HepG2 (cell line): ENCODE results near the gene PFKP. TPM values are rescaled to one million over a fixed set of nuclear protein-coding genes. Genes with fewer than 3 reads are reported as not detected.

Experiments
- ATAC-seq: fragments of 200-7000 bp; cut with Tn5 transposase; 3 replicates; pipeline ENCODE4 v1.9.1; 2020; ENCODE audit warnings: mild to moderate bottlenecking, moderate library complexity
- BruUV-seq: library from RNA; stranded (reverse); fragments of 400-500 nt; replicated peaks from 2 replicates; lab custom pipeline; 2021; lab: Mats Ljungman, UMichigan
- CTCF ChIA-PET: fragments of 300-600 bp; formaldehyde crosslinking; extraction: SDS; loops from one replicate; lab custom pipeline; 2021; ENCODE audit warnings: low total read pairs, inconsistent platforms, low intra/inter-chr PET ratio; lab: Yijun Ruan, JAX
- POLR2A ChIA-PET: fragments of 350-600 bp; sonication (Branson Sonifier 250); formaldehyde crosslinking; loops from one replicate; lab custom pipeline; 2020; ENCODE audit warnings: antibody characterized with exemption, inconsistent platforms; lab: Yijun Ruan, JAX
- DNase-seq: peaks from one replicate; pipeline ENCODE4 v3.0.0-alpha.2; 2015; ENCODE audit warnings: low spot score
- FAIRE-seq: peaks from 3 replicates; lab custom pipeline; 2011; peaks lifted over from hg19 to GRCh38; lab: Jason Lieb, UNC
- H2AFZ ChIP-seq: one replicate; pipeline ENCODE4 v1.6.1; 2011; ENCODE audit warnings: low read length, inconsistent platforms
- H3K27ac ChIP-seq: fragments of 300-600 bp; 3 replicates; pipeline ENCODE4 v1.8.0; 2011; ENCODE audit warnings: mixed run types, mild to moderate bottlenecking, mixed read lengths, low read length, inconsistent platforms; ENCODE audit not compliant: insufficient read depth; ENCODE audit errors: extremely low read length
- H3K27me3 ChIP-seq, 2 experiments: fragments of 200-600 bp in 1 of 2; 2 replicates in 1 of 2; 3 replicates in 1 of 2; pipeline versions ENCODE4 v1.6.0 to v1.8.0; 2011; ENCODE audit warnings: low read length in 2 of 2, mild to moderate bottlenecking in 2 of 2, moderate library complexity in 2 of 2, inconsistent platforms in 1 of 2; ENCODE audit not compliant: insufficient read depth in 2 of 2, control insufficient read depth in 1 of 2
- H3K36me3 ChIP-seq, 2 experiments: fragments of 200-600 bp in 1 of 2; replicated peaks in 1 of 2; 2 replicates in 1 of 2; 3 replicates in 1 of 2; pipeline versions ENCODE4 v1.5.1 to v1.8.0; 2011; ENCODE audit warnings: low read length in 2 of 2, inconsistent platforms in 1 of 2; ENCODE audit not compliant: insufficient read depth in 2 of 2, control insufficient read depth in 1 of 2
- H3K4me1 ChIP-seq: 2 replicates; pipeline ENCODE4 v1.5.1; 2012; ENCODE audit warnings: low read length, inconsistent platforms; ENCODE audit not compliant: insufficient read depth
- H3K4me2 ChIP-seq: 2 replicates; pipeline ENCODE4 v1.6.0; 2011; ENCODE audit warnings: low read depth, low read length, inconsistent platforms
- H3K4me3 ChIP-seq, 3 experiments: fragments of 200-600 bp in 1 of 3; sonication (generic), shearing (Covaris generic) in 1 of 3; replicated peaks in 1 of 3; 2 replicates each; pipeline ENCODE4 v1.5.1; 2011 to 2016; ENCODE audit warnings: low read length in 3 of 3, inconsistent platforms in 2 of 3, low read depth in 2 of 3, mild to moderate bottlenecking in 2 of 3, control low read depth in 1 of 3, mixed read lengths in 1 of 3; ENCODE audit not compliant: insufficient read depth in 1 of 3
- H3K79me2 ChIP-seq: one replicate; pipeline ENCODE4 v1.6.1; 2011; ENCODE audit warnings: low read length, inconsistent platforms; ENCODE audit not compliant: insufficient read depth
- H3K9ac ChIP-seq: 2 replicates; pipeline ENCODE4 v1.6.0; 2011; ENCODE audit warnings: mild to moderate bottlenecking, low read depth, low read length, inconsistent platforms; ENCODE audit not compliant: insufficient read depth
- H3K9me3 ChIP-seq: 2 replicates; pipeline ENCODE4 v1.5.1; 2012; ENCODE audit warnings: mild to moderate bottlenecking, low read length
- H4K20me1 ChIP-seq: 2 replicates; pipeline ENCODE4 v1.6.0; 2011; ENCODE audit warnings: inconsistent platforms, mild to moderate bottlenecking, low read length, moderate library complexity; ENCODE audit not compliant: insufficient read depth
- ELK4 ChIP-seq: sonication (generic); formaldehyde crosslinking; IDR thresholded peaks from 2 replicates; pipeline ENCODE4 v1.9.0; 2021; ENCODE audit warnings: missing genetic modification reagents, borderline replicate concordance
- SIN3B ChIP-seq: fragments of 150-350 bp; IDR thresholded peaks from 2 replicates; pipeline ENCODE4 v1.6.1; 2014; ENCODE audit warnings: low read length
- ZNF10 ChIP-seq: sonication (generic); formaldehyde crosslinking; IDR thresholded peaks from 2 replicates; pipeline ENCODE4 v1.4.0; 2020; ENCODE audit warnings: mild to moderate bottlenecking, low read depth, missing genetic modification reagents, borderline replicate concordance
- ZNF205 ChIP-seq: IDR thresholded peaks from 2 replicates; pipeline ENCODE4 v1.6.1; 2018; ENCODE audit warnings: missing biosample characterization, missing genetic modification reagents
- ZNF768 ChIP-seq: sonication (generic); formaldehyde crosslinking; IDR thresholded peaks from 2 replicates; pipeline ENCODE4 v1.4.0; 2020; ENCODE audit warnings: missing genetic modification reagents
- ZNF883 ChIP-seq: sonication (generic); formaldehyde crosslinking; IDR thresholded peaks from 2 replicates; pipeline ENCODE4 v1.5.1; 2020; ENCODE audit warnings: mild to moderate bottlenecking, missing genetic modification reagents; ENCODE audit errors: not compliant biosample characterization
- ZSCAN22 ChIP-seq: sonication (generic); formaldehyde crosslinking; IDR thresholded peaks from 2 replicates; pipeline ENCODE4 v1.4.0; 2020; ENCODE audit warnings: mild to moderate bottlenecking, missing genetic modification reagents
- WGBS: methylation state at CpG from one replicate; pipeline ENCODE4 v1.1.6; 2017; ENCODE audit warnings: low lambda C conversion rate; 5-methylcytosine and 5-hydroxymethylcytosine counted together
- in situ Hi-C: cut with HindIII; loops from 2 replicates; pipeline ENCODE4 v1.10.0; 2017; ENCODE audit warnings: low pct_unique_long_range_greater_than_20kb; ENCODE audit not compliant: extremely low pct_ligation_motif_present
- intact Hi-C: fragments of 100-400 bp; cut with micrococcal nuclease; formaldehyde crosslinking; loops from one replicate; pipeline ENCODE4 v1.10.0; 2022; ENCODE audit not compliant: unreplicated experiment
- polyA plus RNA-seq, 8 experiments: library from polyadenylated mRNA; depleted of rRNA in 3 of 8; stranded (reverse) in 7 of 8; unstranded in 1 of 8; fragments of >200 nt; fragmentation: Illumina TruSeq in 4 of 8; extraction: Trizol in 4 of 8; gene quantifications; 2 replicates each; pipeline versions ENCODE4 v1.2.1 to v1.2.3, GENCODE V29; 2011 to 2016; ENCODE audit warnings: low read depth in 4 of 8, missing spikeins in 1 of 8, mixed read lengths in 1 of 8; ENCODE audit not compliant: insufficient read depth in 1 of 8
- total RNA-seq, 5 experiments: library from RNA; depleted of rRNA; stranded (reverse); fragments of >200 nt; fragmentation: Illumina TruSeq; extraction: Trizol; gene quantifications; 2 replicates each; pipeline ENCODE4 v1.2.3, GENCODE V29; 2016; ENCODE audit warnings: low read depth in 1 of 5
- TF ChIP-seq, protein P1 (sequence below): IDR thresholded peaks from 2 replicates; pipeline ENCODE4 v1.6.1; 2012; ENCODE audit warnings: low read depth, low read length, improper control_type of control experiment
- TF ChIP-seq, protein P2 (sequence below): sonication (generic); formaldehyde crosslinking; IDR thresholded peaks from 2 replicates; pipeline ENCODE4 v1.4.0; 2020; ENCODE audit warnings: mild to moderate bottlenecking, missing genetic modification reagents
- TF ChIP-seq, protein P3 (sequence below): sonication (generic); formaldehyde crosslinking; IDR thresholded peaks from 2 replicates; pipeline ENCODE4 v1.4.0; 2020; ENCODE audit warnings: mild to moderate bottlenecking, missing genetic modification reagents
- TF ChIP-seq, protein P4 (sequence below): sonication (generic); formaldehyde crosslinking; IDR thresholded peaks from 2 replicates; pipeline ENCODE4 v1.5.0; 2020; ENCODE audit warnings: missing genetic modification reagents
- TF ChIP-seq, protein P5 (sequence below): sonication (generic); formaldehyde crosslinking; IDR thresholded peaks from 2 replicates; pipeline ENCODE4 v1.8.0; 2023; ENCODE audit warnings: mild to moderate bottlenecking, missing genetic modification reagents

Gene PFKP
- total and polyA plus RNA-seq, 2 of the 13 experiments (the other 11 are each of a cell fraction or from before 2014, with no cell fraction given): 0.80 to 2.4 TPM

GRCh38 chr10:3173171-3173878 lies 106.0 kb downstream of the PFKP start:
- intact Hi-C loops (no loop called here), in situ Hi-C loops (no loop called here)
- WGBS: 32% methylated on average over 20 of the region's 26 CpGs
- H3K36me3 ChIP-seq: peaks cover 5 to 6% of the 10 kb centered on the region in 2 experiments; a peak in 4 of 5 replicates
- ATAC-seq (peak; percentile 8; the same call in 2 of the 3 replicates), DNase-seq (no peak), FAIRE-seq (no peak)
- POLR2A ChIA-PET: interaction anchor here (0.8 to 2.0 kb wide), 6 partner anchors 9 to 612 kb away, joined by 3 to 11 read pairs (median 3); partner anchors contain the start of gene KLF6
- H3K9ac ChIP-seq: no peak overlapping the region
- H3K27me3 ChIP-seq: peaks cover 0 to 4% of the 10 kb centered on the region in 2 experiments; a peak in 1 of 5 replicates
- no peak overlapping the region for H3K27ac ChIP-seq
- BruUV-seq: no TSS peak
- no peaks in the 10 kb centered on the region for H4K20me1 ChIP-seq
- no peaks in the 10 kb centered on the region for H3K9me3 ChIP-seq
- H3K4me3 ChIP-seq: peak overlapping the region in 2 of 3 experiments; percentile 68 to 74; a peak in 4 of 6 replicates
- CTCF ChIA-PET: no interaction called here
- H3K4me2 ChIP-seq: peak overlapping the region; percentile 50; the same call in 1 of the 2 replicates
- peaks cover 17% of the 10 kb centered on the region for H3K4me1 ChIP-seq
- no peak overlapping the region for H2AFZ ChIP-seq
- H3K79me2 ChIP-seq: no peaks in the 10 kb centered on the region
- no peak for TF ChIP-seq SIN3B
- TF ChIP-seq, protein P1, sequence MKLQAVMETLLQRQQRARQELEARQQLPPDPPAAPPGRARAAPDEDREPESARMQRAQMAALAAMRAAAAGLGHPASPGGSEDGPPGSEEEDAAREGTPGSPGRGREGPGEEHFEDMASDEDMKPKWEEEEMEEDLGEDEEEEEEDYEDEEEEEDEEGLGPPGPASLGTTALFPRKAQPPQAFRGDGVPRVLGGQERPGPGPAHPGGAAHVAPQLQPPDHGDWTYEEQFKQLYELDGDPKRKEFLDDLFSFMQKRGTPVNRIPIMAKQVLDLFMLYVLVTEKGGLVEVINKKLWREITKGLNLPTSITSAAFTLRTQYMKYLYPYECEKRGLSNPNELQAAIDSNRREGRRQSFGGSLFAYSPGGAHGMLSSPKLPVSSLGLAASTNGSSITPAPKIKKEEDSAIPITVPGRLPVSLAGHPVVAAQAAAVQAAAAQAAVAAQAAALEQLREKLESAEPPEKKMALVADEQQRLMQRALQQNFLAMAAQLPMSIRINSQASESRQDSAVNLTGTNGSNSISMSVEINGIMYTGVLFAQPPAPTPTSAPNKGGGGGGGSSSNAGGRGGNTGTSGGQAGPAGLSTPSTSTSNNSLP: no peak
- peak; percentile 24 for TF ChIP-seq ZNF883 (CRISPR knock-in tag)
- TF ChIP-seq ZNF768: peak; percentile 10; the same call in 1 of the 2 replicates
- TF ChIP-seq ZSCAN22 (CRISPR knock-in tag): no peak
- TF ChIP-seq, protein P2, sequence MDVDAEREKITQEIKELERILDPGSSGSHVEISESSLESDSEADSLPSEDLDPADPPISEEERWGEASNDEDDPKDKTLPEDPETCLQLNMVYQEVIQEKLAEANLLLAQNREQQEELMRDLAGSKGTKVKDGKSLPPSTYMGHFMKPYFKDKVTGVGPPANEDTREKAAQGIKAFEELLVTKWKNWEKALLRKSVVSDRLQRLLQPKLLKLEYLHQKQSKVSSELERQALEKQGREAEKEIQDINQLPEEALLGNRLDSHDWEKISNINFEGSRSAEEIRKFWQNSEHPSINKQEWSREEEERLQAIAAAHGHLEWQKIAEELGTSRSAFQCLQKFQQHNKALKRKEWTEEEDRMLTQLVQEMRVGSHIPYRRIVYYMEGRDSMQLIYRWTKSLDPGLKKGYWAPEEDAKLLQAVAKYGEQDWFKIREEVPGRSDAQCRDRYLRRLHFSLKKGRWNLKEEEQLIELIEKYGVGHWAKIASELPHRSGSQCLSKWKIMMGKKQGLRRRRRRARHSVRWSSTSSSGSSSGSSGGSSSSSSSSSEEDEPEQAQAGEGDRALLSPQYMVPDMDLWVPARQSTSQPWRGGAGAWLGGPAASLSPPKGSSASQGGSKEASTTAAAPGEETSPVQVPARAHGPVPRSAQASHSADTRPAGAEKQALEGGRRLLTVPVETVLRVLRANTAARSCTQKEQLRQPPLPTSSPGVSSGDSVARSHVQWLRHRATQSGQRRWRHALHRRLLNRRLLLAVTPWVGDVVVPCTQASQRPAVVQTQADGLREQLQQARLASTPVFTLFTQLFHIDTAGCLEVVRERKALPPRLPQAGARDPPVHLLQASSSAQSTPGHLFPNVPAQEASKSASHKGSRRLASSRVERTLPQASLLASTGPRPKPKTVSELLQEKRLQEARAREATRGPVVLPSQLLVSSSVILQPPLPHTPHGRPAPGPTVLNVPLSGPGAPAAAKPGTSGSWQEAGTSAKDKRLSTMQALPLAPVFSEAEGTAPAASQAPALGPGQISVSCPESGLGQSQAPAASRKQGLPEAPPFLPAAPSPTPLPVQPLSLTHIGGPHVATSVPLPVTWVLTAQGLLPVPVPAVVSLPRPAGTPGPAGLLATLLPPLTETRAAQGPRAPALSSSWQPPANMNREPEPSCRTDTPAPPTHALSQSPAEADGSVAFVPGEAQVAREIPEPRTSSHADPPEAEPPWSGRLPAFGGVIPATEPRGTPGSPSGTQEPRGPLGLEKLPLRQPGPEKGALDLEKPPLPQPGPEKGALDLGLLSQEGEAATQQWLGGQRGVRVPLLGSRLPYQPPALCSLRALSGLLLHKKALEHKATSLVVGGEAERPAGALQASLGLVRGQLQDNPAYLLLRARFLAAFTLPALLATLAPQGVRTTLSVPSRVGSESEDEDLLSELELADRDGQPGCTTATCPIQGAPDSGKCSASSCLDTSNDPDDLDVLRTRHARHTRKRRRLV (CRISPR knock-in tag): peak; percentile 98
- TF ChIP-seq ELK4: no peak
- TF ChIP-seq, protein P3, sequence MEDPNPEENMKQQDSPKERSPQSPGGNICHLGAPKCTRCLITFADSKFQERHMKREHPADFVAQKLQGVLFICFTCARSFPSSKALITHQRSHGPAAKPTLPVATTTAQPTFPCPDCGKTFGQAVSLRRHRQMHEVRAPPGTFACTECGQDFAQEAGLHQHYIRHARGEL (CRISPR knock-in tag): no peak
- TF ChIP-seq, protein P4, sequence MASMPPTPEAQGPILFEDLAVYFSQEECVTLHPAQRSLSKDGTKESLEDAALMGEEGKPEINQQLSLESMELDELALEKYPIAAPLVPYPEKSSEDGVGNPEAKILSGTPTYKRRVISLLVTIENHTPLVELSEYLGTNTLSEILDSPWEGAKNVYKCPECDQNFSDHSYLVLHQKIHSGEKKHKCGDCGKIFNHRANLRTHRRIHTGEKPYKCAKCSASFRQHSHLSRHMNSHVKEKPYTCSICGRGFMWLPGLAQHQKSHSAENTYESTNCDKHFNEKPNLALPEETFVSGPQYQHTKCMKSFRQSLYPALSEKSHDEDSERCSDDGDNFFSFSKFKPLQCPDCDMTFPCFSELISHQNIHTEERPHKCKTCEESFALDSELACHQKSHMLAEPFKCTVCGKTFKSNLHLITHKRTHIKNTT (CRISPR knock-in tag): no peak
- no peak for TF ChIP-seq ZNF205 (CRISPR knock-in tag)
- TF ChIP-seq, protein P5, sequence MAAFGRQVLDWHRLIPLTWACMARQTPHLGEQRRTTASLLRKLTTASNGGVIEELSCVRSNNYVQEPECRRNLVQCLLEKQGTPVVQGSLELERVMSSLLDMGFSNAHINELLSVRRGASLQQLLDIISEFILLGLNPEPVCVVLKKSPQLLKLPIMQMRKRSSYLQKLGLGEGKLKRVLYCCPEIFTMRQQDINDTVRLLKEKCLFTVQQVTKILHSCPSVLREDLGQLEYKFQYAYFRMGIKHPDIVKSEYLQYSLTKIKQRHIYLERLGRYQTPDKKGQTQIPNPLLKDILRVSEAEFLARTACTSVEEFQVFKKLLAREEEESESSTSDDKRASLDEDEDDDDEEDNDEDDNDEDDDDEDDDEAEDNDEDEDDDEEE (CRISPR knock-in tag): no peak
- no peak for TF ChIP-seq ZNF10 (CRISPR knock-in tag)
